ENCODE data around the gene PPM1A.

PPM1A gene

GRCh38 chr14:60278350-60278749 lies 29.3 kb downstream of the PPM1A start:
- no peak for TF ChIP-seq CTCF (IDR thresholded peaks at IDR 0.05; ENCODE audit: borderline replicate concordance, control extremely low read depth, extremely low read depth, insufficient read depth, missing control alignments)
- in situ Hi-C loops (cut with MboI; ENCODE audit: low sequenced_read_pairs, unreplicated experiment), result no loop called here
- no peak for DNase-seq (ENCODE audit: low spot score)

GRCh38 chr14:60287452-60287851 lies 38.4 kb downstream of the PPM1A start:
- TF ChIP-seq CTCF (IDR thresholded peaks at IDR 0.05; ENCODE audit: borderline replicate concordance, control extremely low read depth, extremely low read depth, insufficient read depth, missing control alignments), result no peak
- in situ Hi-C loops (cut with MboI; ENCODE audit: low sequenced_read_pairs, unreplicated experiment), result no loop called here
- no peak for DNase-seq (ENCODE audit: low spot score)

- TF ChIP-seq CTCF (IDR thresholded peaks at IDR 0.05; ENCODE audit: borderline replicate concordance, control extremely low read depth, extremely low read depth, insufficient read depth, missing control alignments), result no peak
- no peak for DNase-seq (ENCODE audit: low spot score)
- in situ Hi-C loops (cut with MboI; ENCODE audit: low sequenced_read_pairs, unreplicated experiment), result no loop called here
Measured at GRCh38 chr14:60288279-60288678, 39.3 kb downstream of the PPM1A start.

- DNase-seq (ENCODE audit: low spot score), result no peak
- TF ChIP-seq CTCF (IDR thresholded peaks at IDR 0.05; ENCODE audit: borderline replicate concordance, control extremely low read depth, extremely low read depth, insufficient read depth, missing control alignments), result no peak
- in situ Hi-C loops (cut with MboI; ENCODE audit: low sequenced_read_pairs, unreplicated experiment), result no loop called here
Measured at GRCh38 chr14:60294411-60295069, 45.5 kb downstream of the PPM1A start.

- DNase-seq (ENCODE audit: low spot score), result no peak
- in situ Hi-C loops (cut with MboI; ENCODE audit: low sequenced_read_pairs, unreplicated experiment), result no loop called here
- TF ChIP-seq CTCF (IDR thresholded peaks at IDR 0.05; ENCODE audit: borderline replicate concordance, control extremely low read depth, extremely low read depth, insufficient read depth, missing control alignments), result no peak
Measured at GRCh38 chr14:60300019-60300418, 51.0 kb downstream of the PPM1A start.

- no peak for DNase-seq (ENCODE audit: low spot score)
- no peak for TF ChIP-seq CTCF (IDR thresholded peaks at IDR 0.05; ENCODE audit: borderline replicate concordance, control extremely low read depth, extremely low read depth, insufficient read depth, missing control alignments)
- in situ Hi-C loops (cut with MboI; ENCODE audit: low sequenced_read_pairs, unreplicated experiment), result no loop called here
Measured at GRCh38 chr14:60301685-60302084, 52.7 kb downstream of the PPM1A start.

Data from GM13976 (cell line).